ENCODE data around the gene CAPN7. TPM values are rescaled to one million over a fixed set of nuclear protein-coding genes. Genes with fewer than 3 reads are reported as not detected.
A peak's percentile ranks its signal among the peaks of the same experiment; 100 is the strongest.

CAPN7 gene
- total RNA-seq, 2 experiments from 2014 or later = 23.6 to 28.1 TPM

DNA sequence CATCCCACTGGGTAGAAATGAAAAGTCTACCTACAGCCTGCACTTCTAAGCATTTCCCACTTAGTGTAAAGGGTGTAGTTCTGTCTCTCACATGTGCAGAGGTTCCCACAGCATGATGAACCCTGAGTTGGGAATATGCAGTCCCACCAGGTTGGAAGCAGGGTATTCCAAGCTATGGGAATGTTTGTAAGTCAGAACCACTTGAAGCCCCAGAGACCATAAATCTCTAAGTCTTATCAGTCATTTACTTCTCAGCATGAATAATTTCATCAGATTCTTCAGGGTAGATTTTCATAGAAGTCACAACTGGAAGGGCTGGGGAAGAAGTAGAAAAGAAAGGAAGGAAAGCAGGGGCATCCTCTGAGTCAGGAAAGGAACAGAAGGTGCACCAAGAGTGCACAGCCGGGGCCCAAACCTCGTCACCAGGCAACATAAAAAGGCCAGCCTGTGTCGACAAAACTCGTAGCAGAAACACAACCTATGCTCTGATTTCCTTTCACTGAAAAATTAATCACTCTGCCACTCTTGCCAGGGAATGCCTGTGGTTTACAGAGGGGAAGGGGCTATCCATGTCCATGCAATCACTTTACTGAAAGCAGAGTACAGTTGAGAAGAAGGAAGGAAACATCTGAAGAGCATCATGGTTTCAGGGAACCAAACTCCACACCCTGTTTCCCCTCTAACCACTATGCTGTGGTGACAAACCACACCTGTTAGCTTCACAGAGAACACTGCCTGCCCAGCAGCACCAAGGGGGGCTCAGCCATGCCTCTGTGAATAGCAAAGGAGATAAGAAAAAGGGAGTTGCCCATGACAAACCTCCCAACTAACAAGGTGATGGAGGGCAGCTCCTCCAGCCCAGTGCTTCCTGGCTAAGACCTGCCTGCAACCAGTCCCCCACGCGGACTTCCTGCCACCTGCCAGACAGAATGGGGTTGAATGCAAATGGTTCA lies 85.8 kb downstream of the CAPN7 start:
- peaks cover 15% of the 10 kb centered on the region for H3K36me3 Mint-ChIP-seq
- H3K4me1 Mint-ChIP-seq (ENCODE audit: low read depth) = peaks cover 77% of the 10 kb centered on the region
- POLR2A ChIA-PET = interaction anchor here (2.1 to 2.5 kb wide), 2 partner anchors 19 to 70 kb away, joined by 9 to 15 read pairs; no protein-coding TSS in a partner anchor

GRCh38 chr3:15292765-15293522 lies 86.9 kb downstream of the CAPN7 start:
- peaks cover 19% of the 10 kb centered on the region for H3K36me3 Mint-ChIP-seq
- no peaks in the 10 kb centered on the region for H3K9me3 Mint-ChIP-seq
- POLR2A ChIA-PET = interaction anchor here (1.1 to 2.5 kb wide), 3 partner anchors 18 to 69 kb away, joined by 3 to 15 read pairs (median 9); no protein-coding TSS in a partner anchor
- peaks cover 76% of the 10 kb centered on the region for H3K4me1 Mint-ChIP-seq (ENCODE audit: low read depth)
- peak overlapping the region; percentile 87 for H3K27ac Mint-ChIP-seq
- DNase-seq = no peak
- H3K27me3 Mint-ChIP-seq = no peaks in the 10 kb centered on the region
- intact Hi-C loops (cut with micrococcal nuclease) = loop anchor here (1.0 kb wide), 5 partner anchors 7 to 85 kb away; no protein-coding TSS in a partner anchor
- H3K4me3 Mint-ChIP-seq = no peak overlapping the region
- CTCF ChIA-PET = interaction anchor here (0.6 to 6.1 kb wide), 5 partner anchors 8 to 40 kb away, joined by 3 to 27 read pairs (median 7); partner anchors contain the start of gene SH3BP5

More for the DNA sequence above, 85.8 kb downstream of the CAPN7 start:
- no peaks in the 10 kb centered on the region for H3K27me3 Mint-ChIP-seq
- intact Hi-C loops (cut with micrococcal nuclease) = loop anchor here (1.0 kb wide), 5 partner anchors 8 to 86 kb away; no protein-coding TSS in a partner anchor
- CTCF ChIA-PET = interaction anchor here (0.6 to 6.1 kb wide), 11 partner anchors 9 to 115 kb away, joined by 3 to 27 read pairs (median 3); partner anchors contain the start of gene SH3BP5
- H3K9me3 Mint-ChIP-seq = no peaks in the 10 kb centered on the region
- peak; percentile 83 for DNase-seq
- H3K27ac Mint-ChIP-seq = peak overlapping the region; percentile 87
- H3K4me3 Mint-ChIP-seq = peak overlapping the region; percentile 42

DNA sequence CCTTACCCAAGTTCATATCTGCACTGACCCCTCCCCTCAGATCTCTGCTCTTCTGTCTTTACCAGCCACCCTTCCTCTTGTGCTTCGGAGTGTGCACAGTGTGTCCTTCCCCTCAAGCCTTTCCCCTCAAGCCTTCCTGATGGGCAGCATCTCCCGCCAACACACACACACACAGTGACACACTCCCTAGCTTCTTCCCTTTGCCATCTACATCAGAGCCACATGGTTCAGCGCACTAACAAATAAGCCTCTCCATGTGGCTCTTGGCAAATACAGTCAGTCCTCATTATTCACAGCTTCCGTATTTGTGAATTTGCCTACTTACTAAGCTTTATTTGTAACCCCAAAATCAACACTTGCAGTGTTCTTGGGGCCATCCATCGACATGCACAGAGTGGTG lies 88.9 kb downstream of the CAPN7 start:
- Mint-ChIP-seq H3K36me3 (peaks cover 20% of the 10 kb centered on the region), H3K9me3 (no peaks in the 10 kb centered on the region), H3K4me1 (ENCODE audit: low read depth) (peaks cover 76% of the 10 kb centered on the region), H3K4me3 (no peak overlapping the region), H3K27me3 (no peaks in the 10 kb centered on the region), H3K27ac (peak overlapping the region; percentile 10)
- intact Hi-C loops (cut with micrococcal nuclease) = no loop called here
- no peak for DNase-seq
- CTCF ChIA-PET = interaction anchor here (0.9 to 6.1 kb wide), 7 partner anchors 14 to 66 kb away, joined by 3 to 27 read pairs (median 3); no protein-coding TSS in a partner anchor
- POLR2A ChIA-PET = interaction anchor here (0.8 to 1.9 kb wide), 3 partner anchors 16 to 67 kb away, joined by 4 to 6 read pairs (median 4); no protein-coding TSS in a partner anchor

- no peak for DNase-seq
- Mint-ChIP-seq H3K36me3 (peaks cover 25% of the 10 kb centered on the region), H3K27me3 (no peaks in the 10 kb centered on the region), H3K27ac (peak overlapping the region; percentile 5), H3K4me1 (ENCODE audit: low read depth) (peaks cover 79% of the 10 kb centered on the region), H3K4me3 (no peak overlapping the region), H3K9me3 (no peaks in the 10 kb centered on the region)
- intact Hi-C loops (cut with micrococcal nuclease) = no loop called here
- ChIA-PET POLR2A (interaction anchor here (0.8 to 1.9 kb wide), 3 partner anchors 16 to 66 kb away, joined by 4 to 6 read pairs (median 4); no protein-coding TSS in a partner anchor), CTCF (interaction anchor here (0.8 to 6.1 kb wide), 7 partner anchors 15 to 66 kb away, joined by 3 to 27 read pairs (median 4); partner anchors contain the start of gene SH3BP5)
Measured at GRCh38 chr3:15295506-15295905, 89.5 kb downstream of the CAPN7 start.

DNA sequence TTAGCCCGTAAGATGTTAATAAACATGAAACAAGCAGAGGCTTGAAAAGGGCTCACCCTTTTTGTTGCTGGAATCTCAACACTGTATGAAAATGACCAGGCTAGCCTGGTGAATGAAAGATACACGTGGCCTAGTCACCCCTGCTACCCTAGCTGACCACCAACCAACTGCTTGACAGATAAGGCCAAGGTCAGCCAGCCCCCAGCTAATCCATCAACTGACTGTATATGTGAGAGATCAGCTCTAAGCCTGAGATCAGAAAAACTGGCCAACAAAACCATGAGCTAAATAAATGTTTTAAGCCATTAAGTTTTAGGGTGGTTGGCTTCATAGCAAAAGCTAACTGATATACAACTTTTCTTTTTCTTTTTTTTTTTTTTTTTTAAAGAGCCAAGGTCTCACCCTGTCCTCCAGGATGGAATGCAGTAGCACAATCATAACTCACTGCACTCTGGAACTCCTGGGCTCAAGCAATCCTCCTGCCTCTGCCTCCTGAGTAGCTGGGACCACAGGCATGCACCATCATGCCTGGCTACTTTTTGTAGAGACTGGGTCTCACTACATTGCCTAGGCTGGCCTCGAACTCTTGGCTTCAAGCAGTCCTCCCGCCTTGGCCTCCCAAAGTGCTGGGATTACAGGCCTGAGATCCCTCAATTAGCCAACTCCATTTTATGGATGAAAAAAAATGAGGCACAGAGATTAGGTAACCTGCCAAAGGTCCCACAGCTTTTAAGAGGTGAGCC lies 91.7 kb downstream of the CAPN7 start:
- Mint-ChIP-seq H3K9me3 (no peaks in the 10 kb centered on the region), H3K4me1 (ENCODE audit: low read depth) (peaks cover 72% of the 10 kb centered on the region), H3K27me3 (no peaks in the 10 kb centered on the region), H3K27ac (peak overlapping the region; percentile 74), H3K36me3 (peaks cover 36% of the 10 kb centered on the region), H3K4me3 (no peak overlapping the region)
- no peak for DNase-seq
- POLR2A ChIA-PET = interaction anchor here (1.0 to 3.2 kb wide), 7 partner anchors 10 to 64 kb away, joined by 3 to 26 read pairs (median 7); no protein-coding TSS in a partner anchor
- intact Hi-C loops (cut with micrococcal nuclease) = loop anchor here (1.0 to 2.0 kb wide), 3 partner anchors 13 to 64 kb away; no protein-coding TSS in a partner anchor
- CTCF ChIA-PET = interaction anchor here (0.5 to 3.1 kb wide), 8 partner anchors 12 to 64 kb away, joined by 3 to 13 read pairs (median 6); partner anchors contain the start of gene SH3BP5

DNA sequence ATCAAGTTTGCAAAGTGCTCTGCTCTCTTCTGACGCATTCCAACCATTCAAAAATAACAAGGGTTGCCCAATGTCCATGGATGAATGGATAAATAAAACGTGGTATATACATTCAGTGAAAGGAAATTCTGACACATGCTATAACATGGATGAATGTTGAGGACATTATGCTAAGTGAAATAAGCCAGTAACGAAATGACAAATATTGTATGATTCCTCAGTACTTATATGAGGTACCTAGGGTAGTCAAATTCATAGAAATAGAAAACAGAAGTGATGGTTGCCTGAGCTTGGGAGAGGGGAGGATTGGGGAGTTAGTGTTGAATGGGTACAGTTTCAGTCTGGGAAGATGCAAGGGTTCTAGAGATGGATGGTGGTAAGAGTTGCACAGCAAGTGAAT lies 92.5 kb downstream of the CAPN7 start:
- Mint-ChIP-seq H3K27me3 (no peaks in the 10 kb centered on the region), H3K4me1 (ENCODE audit: low read depth) (peaks cover 74% of the 10 kb centered on the region), H3K27ac (peak overlapping the region; percentile 74), H3K4me3 (no peak overlapping the region), H3K36me3 (peaks cover 38% of the 10 kb centered on the region), H3K9me3 (no peaks in the 10 kb centered on the region)
- no peak for DNase-seq
- intact Hi-C loops (cut with micrococcal nuclease) = loop anchor here (1.0 to 2.0 kb wide), 3 partner anchors 12 to 63 kb away; no protein-coding TSS in a partner anchor
- POLR2A ChIA-PET = interaction anchor here (1.2 to 3.2 kb wide), 8 partner anchors 9 to 63 kb away, joined by 3 to 26 read pairs (median 6); no protein-coding TSS in a partner anchor
- CTCF ChIA-PET = interaction anchor here (0.6 to 3.1 kb wide), 7 partner anchors 11 to 63 kb away, joined by 3 to 19 read pairs (median 8); partner anchors contain the start of gene SH3BP5

DNA sequence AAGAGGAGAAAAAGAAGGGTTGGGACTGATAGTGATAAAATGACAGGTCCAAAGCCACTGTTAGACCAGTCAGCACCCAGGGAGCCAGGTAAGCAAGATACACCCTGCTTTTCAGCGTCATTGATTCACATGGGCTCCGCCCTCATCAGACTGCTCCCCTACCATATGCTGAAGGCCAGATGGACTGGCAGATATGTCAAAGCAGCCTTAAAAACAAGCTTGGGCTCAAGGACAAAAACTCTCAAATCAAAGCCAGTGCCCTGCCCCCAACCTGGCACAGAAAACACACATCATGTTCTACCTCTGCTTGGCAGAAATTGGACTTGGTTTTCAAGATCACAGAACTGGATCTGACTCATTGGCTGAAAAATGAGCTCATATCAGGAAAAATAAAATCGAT lies 93.0 kb downstream of the CAPN7 start:
- peak overlapping the region; percentile 74 for H3K27ac Mint-ChIP-seq

DNA sequence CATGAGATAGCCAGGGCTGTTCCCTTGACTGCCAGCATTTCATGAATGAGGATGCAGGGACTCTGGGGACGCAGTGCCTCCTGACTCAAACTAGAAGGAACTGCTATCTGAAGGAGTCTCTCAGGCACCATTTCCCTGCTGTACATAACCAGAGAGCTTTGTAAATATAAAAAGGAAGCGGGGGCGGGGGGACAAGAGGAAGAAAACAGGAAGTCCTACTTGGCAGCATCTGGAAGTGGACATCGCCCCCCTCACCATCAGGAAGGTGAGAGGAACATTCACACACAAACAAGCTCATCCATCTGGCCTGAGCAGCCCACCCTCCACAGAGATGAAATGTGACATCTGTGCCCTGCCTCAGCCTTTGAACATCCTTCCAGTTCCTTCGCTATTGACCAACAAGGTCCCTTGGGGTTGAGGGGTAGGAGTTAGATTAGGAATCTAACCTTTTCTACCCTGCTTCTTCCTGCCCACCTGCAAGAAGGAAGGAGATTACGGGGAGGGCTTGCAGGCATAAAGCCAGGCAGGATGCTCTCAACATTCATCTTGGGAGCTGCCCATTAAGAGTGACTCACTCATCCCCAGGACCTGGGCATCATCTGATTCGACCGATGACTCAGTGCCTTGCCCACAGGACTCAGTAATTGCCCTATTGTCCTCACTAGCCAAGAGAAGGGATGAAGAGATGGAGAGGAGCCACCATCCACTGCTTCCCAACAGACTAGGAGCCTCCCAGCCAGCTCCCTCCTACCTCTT lies 94.5 kb downstream of the CAPN7 start:
- no peaks in the 10 kb centered on the region for H3K9me3 Mint-ChIP-seq
- no peaks in the 10 kb centered on the region for H3K27me3 Mint-ChIP-seq
- H3K4me1 Mint-ChIP-seq (ENCODE audit: low read depth) = peaks cover 81% of the 10 kb centered on the region
- peak overlapping the region; percentile 71 for H3K27ac Mint-ChIP-seq
- POLR2A ChIA-PET = interaction anchor here (0.8 to 2.9 kb wide), 5 partner anchors 9 to 61 kb away, joined by 3 to 26 read pairs (median 4); no protein-coding TSS in a partner anchor
- peak; percentile 37 for DNase-seq
- H3K36me3 Mint-ChIP-seq = peaks cover 45% of the 10 kb centered on the region
- H3K4me3 Mint-ChIP-seq = no peak overlapping the region
- CTCF ChIA-PET = interaction anchor here (1.1 to 2.8 kb wide), 4 partner anchors 8 to 61 kb away, joined by 3 to 19 read pairs (median 6); no protein-coding TSS in a partner anchor
- intact Hi-C loops (cut with micrococcal nuclease) = loop anchor here (1.0 kb wide), 1 partner anchor 8 kb away; no protein-coding TSS in a partner anchor

More for the DNA sequence above, 93.0 kb downstream of the CAPN7 start:
- no peaks in the 10 kb centered on the region for H3K27me3 Mint-ChIP-seq
- no peaks in the 10 kb centered on the region for H3K9me3 Mint-ChIP-seq
- peaks cover 41% of the 10 kb centered on the region for H3K36me3 Mint-ChIP-seq
- H3K4me3 Mint-ChIP-seq = no peak overlapping the region
- ChIA-PET POLR2A (interaction anchor here (1.2 to 3.2 kb wide), 8 partner anchors 8 to 62 kb away, joined by 3 to 26 read pairs (median 6); no protein-coding TSS in a partner anchor), CTCF (interaction anchor here (0.6 to 3.1 kb wide), 8 partner anchors 11 to 644 kb away, joined by 3 to 19 read pairs (median 6); partner anchors contain the start of gene SH3BP5)
- intact Hi-C loops (cut with micrococcal nuclease) = loop anchor here (2.0 kb wide), 1 partner anchor 30 kb away; no protein-coding TSS in a partner anchor
- DNase-seq = peak; percentile 53
- peaks cover 78% of the 10 kb centered on the region for H3K4me1 Mint-ChIP-seq (ENCODE audit: low read depth)

DNA sequence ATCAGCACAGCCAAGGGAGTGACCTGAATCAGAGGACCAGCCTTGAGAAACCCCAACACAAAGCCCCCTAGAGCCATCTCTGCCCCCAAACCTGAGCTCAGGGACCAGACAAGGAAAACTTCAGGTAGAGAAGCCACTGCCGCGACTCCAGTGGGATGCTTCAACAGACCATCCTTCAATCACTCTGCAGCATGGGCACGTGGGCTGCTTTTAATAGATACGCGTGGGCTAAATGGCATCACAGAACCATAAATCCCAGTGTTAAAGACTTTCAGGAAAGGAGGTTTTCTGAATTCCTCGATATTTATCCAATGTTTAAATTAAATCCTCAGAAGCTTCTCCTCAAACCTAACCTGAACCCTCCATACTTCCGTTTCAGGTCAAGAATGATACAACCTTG lies 95.7 kb downstream of the CAPN7 start:
- intact Hi-C loops (cut with micrococcal nuclease) = no loop called here
- CTCF ChIA-PET = interaction anchor here (0.9 to 3.4 kb wide), 4 partner anchors 10 to 34 kb away, joined by 3 to 12 read pairs (median 6); no protein-coding TSS in a partner anchor
- H3K27me3 Mint-ChIP-seq = no peaks in the 10 kb centered on the region
- POLR2A ChIA-PET = interaction anchor here (1.1 kb wide), 1 partner anchor 9 kb away, joined by 3 read pairs; no protein-coding TSS in a partner anchor
- H3K4me1 Mint-ChIP-seq (ENCODE audit: low read depth) = peaks cover 80% of the 10 kb centered on the region
- H3K36me3 Mint-ChIP-seq = peaks cover 43% of the 10 kb centered on the region
- no peak for DNase-seq
- no peaks in the 10 kb centered on the region for H3K9me3 Mint-ChIP-seq
- no peak overlapping the region for H3K27ac Mint-ChIP-seq
- no peak overlapping the region for H3K4me3 Mint-ChIP-seq
